Panc1 (cell line): ENCODE results near the gene CYS1. TPM values are rescaled to one million over a fixed set of nuclear protein-coding genes. Genes with fewer than 3 reads are reported as not detected.

Source experiments
- ATAC-seq: fragments of 200-7000 bp; cut with Tn5 transposase; 2 replicates; pipeline ENCODE4 v1.9.1; 2020; ENCODE audit warnings: mild to moderate bottlenecking, moderate library complexity
- BruUV-seq: library from RNA; stranded (reverse); fragments of 400-500 nt; replicated peaks from 2 replicates; lab custom pipeline; 2021; lab: Mats Ljungman, UMichigan
- CTCF ChIA-PET: fragments of 300-600 bp; sonication (Branson Sonifier 250); formaldehyde crosslinking; loops from one replicate; lab custom pipeline; 2022; ENCODE audit warnings: antibody characterized with exemption; lab: Charles Lee
- POLR2A ChIA-PET: fragments of 300-600 bp; sonication (Branson Sonifier 250); formaldehyde crosslinking; loops from one replicate; lab custom pipeline; 2022; ENCODE audit warnings: antibody characterized with exemption; lab: Charles Lee
- DNase-seq: peaks from one replicate; pipeline ENCODE4 v3.0.0-alpha.2; 2010; ENCODE audit warnings: low read depth, low spot score
- H3K27ac ChIP-seq: 2 replicates; pipeline ENCODE4 v1.5.1; 2011; ENCODE audit warnings: mild to moderate bottlenecking, low read length, inconsistent platforms
- H3K27me3 ChIP-seq: fragments of 200-500 bp; sonication (Bioruptor generic); 2 replicates; pipeline ENCODE4 v1.6.0; 2014; ENCODE audit warnings: low read length, inconsistent platforms; ENCODE audit not compliant: control insufficient read depth, insufficient read depth
- H3K36me3 ChIP-seq: fragments of 200-500 bp; sonication (Bioruptor generic); 2 replicates; pipeline ENCODE4 v1.5.1; 2014; ENCODE audit warnings: inconsistent platforms, mild to moderate bottlenecking, low read length, moderate library complexity; ENCODE audit not compliant: control insufficient read depth, insufficient read depth
- H3K4me1 ChIP-seq: 2 replicates; pipeline ENCODE4 v1.5.1; 2011; ENCODE audit warnings: inconsistent platforms, mild to moderate bottlenecking, low read length, moderate library complexity; ENCODE audit not compliant: control insufficient read depth, insufficient read depth
- H3K4me3 ChIP-seq, 2 experiments: 2 replicates each; pipeline ENCODE4 v1.5.1; 2011 to 2012; ENCODE audit warnings: low read depth in 2 of 2, low read length in 2 of 2, mild to moderate bottlenecking in 2 of 2, inconsistent platforms in 1 of 2, moderate library complexity in 1 of 2
- H3K9me3 ChIP-seq: fragments of 200-500 bp; sonication (Bioruptor generic); 2 replicates; pipeline ENCODE4 v1.5.1; 2014; ENCODE audit warnings: low read depth, mild to moderate bottlenecking, inconsistent platforms, low read length, moderate library complexity; ENCODE audit not compliant: control insufficient read depth, insufficient read depth
- POLR2AphosphoS5 ChIP-seq: IDR thresholded peaks from 2 replicates; pipeline ENCODE4 v1.6.1; 2012; ENCODE audit warnings: mild to moderate bottlenecking, low read depth, low read length, moderate library complexity
- SIN3A ChIP-seq: IDR thresholded peaks from 2 replicates; pipeline ENCODE4 v1.6.1; 2012; ENCODE audit warnings: low read depth, mild to moderate bottlenecking, low read length, moderate library complexity, borderline replicate concordance; ENCODE audit not compliant: insufficient read depth
- TCF7L2 ChIP-seq: IDR thresholded peaks from 2 replicates; pipeline ENCODE4 v1.6.1; 2011; ENCODE audit warnings: mild to moderate bottlenecking, low read depth, low read length, inconsistent platforms
- in situ Hi-C: cut with HindIII; loops from 2 replicates; pipeline ENCODE4 v1.10.0; 2016; ENCODE audit warnings: low sequenced_read_pairs, low pct_unique_long_range_greater_than_20kb
- intact Hi-C: fragments of 100-400 bp; cut with micrococcal nuclease; formaldehyde crosslinking; loops from one replicate; pipeline ENCODE4 v1.10.0; 2022; ENCODE audit not compliant: unreplicated experiment
- total RNA-seq: library from RNA; stranded (reverse); gene quantifications from one replicate; pipeline ENCODE4 v1.2.1, GENCODE V29; 2021; ENCODE audit not compliant: unreplicated experiment
- TF ChIP-seq, protein P1 (sequence below): fragments of 450-650 bp; IDR thresholded peaks from 2 replicates; pipeline ENCODE4 v1.5.1; 2017; ENCODE audit warnings: mild to moderate bottlenecking
- TF ChIP-seq, protein P2 (sequence below), 2 experiments: IDR thresholded peaks; 2 replicates each; pipeline ENCODE4 v1.6.1; 2011 to 2012; ENCODE audit warnings: low read depth in 2 of 2, control low read depth in 1 of 2, low read length in 1 of 2, mild to moderate bottlenecking in 1 of 2, moderate library complexity in 1 of 2; ENCODE audit not compliant: insufficient read depth in 1 of 2

Gene CYS1
- total RNA-seq, 1 experiment from 2014 or later, result 20.4 TPM

DNA sequence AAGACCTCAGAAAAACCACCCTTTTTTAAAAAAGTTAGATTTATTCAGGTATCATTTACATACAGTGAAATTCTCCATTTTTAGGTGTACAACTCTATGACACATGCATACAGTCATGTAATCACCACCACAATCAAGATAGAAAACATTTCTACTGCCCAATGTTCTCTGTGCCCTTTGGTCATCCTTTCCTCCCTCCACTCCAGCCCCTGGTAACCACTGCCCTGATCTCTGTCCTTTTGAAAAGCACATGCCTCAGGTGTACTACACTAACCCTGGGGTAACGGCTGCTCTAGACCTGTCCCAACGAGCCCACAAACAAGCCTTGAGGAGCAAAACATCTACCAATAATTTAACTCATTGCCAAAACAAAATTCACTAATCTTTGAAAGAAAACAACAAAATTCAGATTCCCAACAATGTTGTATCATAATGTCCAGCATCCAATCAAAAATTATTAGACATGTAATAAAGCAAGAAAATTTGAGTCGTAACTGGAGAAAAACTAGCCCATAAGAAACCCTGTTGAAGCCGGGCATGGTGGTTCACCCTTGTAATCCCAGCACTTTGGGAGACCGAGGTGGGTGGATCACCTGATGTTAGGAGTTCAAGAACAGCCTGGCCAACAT lies 62.8 kb downstream of the CYS1 start:
- Histone ChIP-seq H3K4me3 (no peak overlapping the region), H3K36me3 (no peaks in the 10 kb centered on the region), H3K27me3 (no peaks in the 10 kb centered on the region), H3K27ac (no peak overlapping the region), H3K9me3 (no peaks in the 10 kb centered on the region), H3K4me1 (no peaks in the 10 kb centered on the region)
- ChIA-PET POLR2A (no interaction called here), CTCF (no interaction called here)
- DNase-seq (no peak), ATAC-seq (no peak)
- BruUV-seq, result no TSS peak
- in situ Hi-C loops, result no loop called here
- TF ChIP-seq POLR2AphosphoS5 (no peak), TCF7L2 (no peak), SIN3A (no peak)
- TF ChIP-seq, protein P1, sequence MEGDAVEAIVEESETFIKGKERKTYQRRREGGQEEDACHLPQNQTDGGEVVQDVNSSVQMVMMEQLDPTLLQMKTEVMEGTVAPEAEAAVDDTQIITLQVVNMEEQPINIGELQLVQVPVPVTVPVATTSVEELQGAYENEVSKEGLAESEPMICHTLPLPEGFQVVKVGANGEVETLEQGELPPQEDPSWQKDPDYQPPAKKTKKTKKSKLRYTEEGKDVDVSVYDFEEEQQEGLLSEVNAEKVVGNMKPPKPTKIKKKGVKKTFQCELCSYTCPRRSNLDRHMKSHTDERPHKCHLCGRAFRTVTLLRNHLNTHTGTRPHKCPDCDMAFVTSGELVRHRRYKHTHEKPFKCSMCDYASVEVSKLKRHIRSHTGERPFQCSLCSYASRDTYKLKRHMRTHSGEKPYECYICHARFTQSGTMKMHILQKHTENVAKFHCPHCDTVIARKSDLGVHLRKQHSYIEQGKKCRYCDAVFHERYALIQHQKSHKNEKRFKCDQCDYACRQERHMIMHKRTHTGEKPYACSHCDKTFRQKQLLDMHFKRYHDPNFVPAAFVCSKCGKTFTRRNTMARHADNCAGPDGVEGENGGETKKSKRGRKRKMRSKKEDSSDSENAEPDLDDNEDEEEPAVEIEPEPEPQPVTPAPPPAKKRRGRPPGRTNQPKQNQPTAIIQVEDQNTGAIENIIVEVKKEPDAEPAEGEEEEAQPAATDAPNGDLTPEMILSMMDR, result no peak
- TF ChIP-seq, protein P2, sequence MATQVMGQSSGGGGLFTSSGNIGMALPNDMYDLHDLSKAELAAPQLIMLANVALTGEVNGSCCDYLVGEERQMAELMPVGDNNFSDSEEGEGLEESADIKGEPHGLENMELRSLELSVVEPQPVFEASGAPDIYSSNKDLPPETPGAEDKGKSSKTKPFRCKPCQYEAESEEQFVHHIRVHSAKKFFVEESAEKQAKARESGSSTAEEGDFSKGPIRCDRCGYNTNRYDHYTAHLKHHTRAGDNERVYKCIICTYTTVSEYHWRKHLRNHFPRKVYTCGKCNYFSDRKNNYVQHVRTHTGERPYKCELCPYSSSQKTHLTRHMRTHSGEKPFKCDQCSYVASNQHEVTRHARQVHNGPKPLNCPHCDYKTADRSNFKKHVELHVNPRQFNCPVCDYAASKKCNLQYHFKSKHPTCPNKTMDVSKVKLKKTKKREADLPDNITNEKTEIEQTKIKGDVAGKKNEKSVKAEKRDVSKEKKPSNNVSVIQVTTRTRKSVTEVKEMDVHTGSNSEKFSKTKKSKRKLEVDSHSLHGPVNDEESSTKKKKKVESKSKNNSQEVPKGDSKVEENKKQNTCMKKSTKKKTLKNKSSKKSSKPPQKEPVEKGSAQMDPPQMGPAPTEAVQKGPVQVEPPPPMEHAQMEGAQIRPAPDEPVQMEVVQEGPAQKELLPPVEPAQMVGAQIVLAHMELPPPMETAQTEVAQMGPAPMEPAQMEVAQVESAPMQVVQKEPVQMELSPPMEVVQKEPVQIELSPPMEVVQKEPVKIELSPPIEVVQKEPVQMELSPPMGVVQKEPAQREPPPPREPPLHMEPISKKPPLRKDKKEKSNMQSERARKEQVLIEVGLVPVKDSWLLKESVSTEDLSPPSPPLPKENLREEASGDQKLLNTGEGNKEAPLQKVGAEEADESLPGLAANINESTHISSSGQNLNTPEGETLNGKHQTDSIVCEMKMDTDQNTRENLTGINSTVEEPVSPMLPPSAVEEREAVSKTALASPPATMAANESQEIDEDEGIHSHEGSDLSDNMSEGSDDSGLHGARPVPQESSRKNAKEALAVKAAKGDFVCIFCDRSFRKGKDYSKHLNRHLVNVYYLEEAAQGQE (IDR thresholded peaks at IDR 0.05; ENCODE audit: insufficient read depth in 1 of 2, low read depth in 2 of 2, low read length in 1 of 2), result no peak
- intact Hi-C loops, result no loop called here

DNA sequence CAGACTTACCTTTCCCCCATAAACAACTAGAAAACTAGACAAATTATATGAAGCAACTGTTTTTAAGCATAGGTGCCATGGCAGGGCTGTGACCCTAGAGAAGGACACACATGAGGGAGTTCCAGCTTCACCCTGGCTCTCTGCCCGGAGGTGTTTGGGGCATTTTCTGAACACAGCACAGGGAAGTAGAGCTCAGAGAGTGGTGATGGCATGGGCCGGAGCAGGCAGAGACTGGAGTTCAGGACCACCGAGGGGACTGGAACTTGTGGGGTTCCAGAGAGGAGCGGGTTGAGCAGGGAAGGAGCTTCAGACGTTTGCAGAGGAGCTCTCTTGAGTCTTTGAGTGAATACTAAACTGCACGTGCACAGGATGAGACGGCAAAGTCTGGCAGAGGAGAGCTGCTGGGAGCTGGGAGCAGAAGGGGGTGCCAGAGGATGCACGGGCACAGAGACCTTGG lies 63.4 kb downstream of the CYS1 start:
- ChIA-PET POLR2A (no interaction called here), CTCF (no interaction called here)
- intact Hi-C loops, result no loop called here

More for the DNA sequence above, 63.4 kb downstream of the CYS1 start:
- in situ Hi-C loops, result no loop called here
- H3K36me3 ChIP-seq, result no peaks in the 10 kb centered on the region
- no TSS peak for BruUV-seq
- no peaks in the 10 kb centered on the region for H3K4me1 ChIP-seq
- no peaks in the 10 kb centered on the region for H3K9me3 ChIP-seq
- no peak overlapping the region for H3K27ac ChIP-seq
- DNase-seq (no peak), ATAC-seq (no peak; the same call in 1 of the 2 replicates)
- H3K27me3 ChIP-seq, result no peaks in the 10 kb centered on the region
- TF ChIP-seq, protein P2 (IDR thresholded peaks at IDR 0.05; ENCODE audit: insufficient read depth in 1 of 2, low read depth in 2 of 2, low read length in 1 of 2), result no peak
- TF ChIP-seq SIN3A (no peak), TCF7L2 (no peak), POLR2AphosphoS5 (no peak)
- TF ChIP-seq, protein P1, result no peak
- no peak overlapping the region for H3K4me3 ChIP-seq
